ENCODE data around the gene PPP1R1B. TPM values are rescaled to one million over a fixed set of nuclear protein-coding genes. Genes with fewer than 3 reads are reported as not detected.

PPP1R1B gene
- total and polyA plus RNA-seq, 2 experiments from 2014 or later: 3.4 to 5.4 TPM

- Mint-ChIP-seq H3K4me1 (peaks cover 25% of the 10 kb centered on the region), H3K27ac (no peak within 1 kb of the TSS), H3K27me3 (ENCODE audit: insufficient read depth, low read depth, poor library complexity) (peaks cover 84% of the 10 kb centered on the region), H3K4me3 (peak within 1 kb of the TSS; percentile 69), H3K36me3 (ENCODE audit: low read depth) (no peaks in the 10 kb centered on the region), H3K9me3 (no peaks in the 10 kb centered on the region; the same call in 2 of the 3 replicates)
- H2AFZ ChIP-seq: peak within 1 kb of the TSS; percentile 83
- no peak for DNase-seq (ENCODE audit: low spot score)
- no peaks in the 10 kb centered on the region for H3K9me2 ChIP-seq (ENCODE audit: insufficient read depth)
- no peaks in the 10 kb centered on the region for H3K36me3 ChIP-seq (ENCODE audit: insufficient read depth)
- H3K4me1 ChIP-seq (ENCODE audit: insufficient read depth): peaks cover 24% of the 10 kb centered on the region
- H3K4me2 ChIP-seq: peak within 1 kb of the TSS; percentile 88
- H3K79me2 ChIP-seq (replicated peaks; ENCODE audit: insufficient read depth): no peaks in the 10 kb centered on the region
- no peak for ATAC-seq
- H3K27me3 ChIP-seq (ENCODE audit: insufficient read depth): peaks cover 97% of the 10 kb centered on the region
- H3K4me3 ChIP-seq: peak within 1 kb of the TSS; percentile 66
- no peak for TF ChIP-seq JUNB (IDR thresholded peaks at IDR 0.05; ENCODE audit: unreplicated experiment)
- no peak for TF ChIP-seq CREB1 (CRISPR knock-in tag; IDR thresholded peaks at IDR 0.05; ENCODE audit: low read depth)
- no peak for TF ChIP-seq STAT1 (IDR thresholded peaks at IDR 0.05; ENCODE audit: unreplicated experiment)
- no peak within 1 kb of the TSS for H3K27ac ChIP-seq (ENCODE audit: low read depth)
- peaks cover 20% of the 10 kb centered on the region for H3F3A ChIP-seq (replicated peaks; ENCODE audit: low read depth)
- H4K20me1 ChIP-seq (replicated peaks; ENCODE audit: insufficient read depth): no peaks in the 10 kb centered on the region; the same call in 1 of the 2 replicates
Observed at GRCh38 chr17:39607851-39608130, 19.0 kb upstream of the PPP1R1B start, which contains the start of gene NEUROD2. Gene NEUROD2 (minus strand): TSS chr17:39607920. CDS start chr17:39606599, 1,321 bp downstream.

GRCh38 chr17:39608142-39608981, 18.4 kb upstream of the PPP1R1B start:
- Mint-ChIP-seq H3K36me3 (ENCODE audit: low read depth) (no peaks in the 10 kb centered on the region), H3K27ac (no peak overlapping the region), H3K9me3 (no peaks in the 10 kb centered on the region; the same call in 2 of the 3 replicates), H3K27me3 (ENCODE audit: insufficient read depth, low read depth, poor library complexity) (peaks cover 83% of the 10 kb centered on the region), H3K4me3 (peak overlapping the region; percentile 34), H3K4me1 (peaks cover 24% of the 10 kb centered on the region)
- Histone ChIP-seq H3K4me3 (no peak overlapping the region), H3K4me2 (no peak overlapping the region), H2AFZ (no peak overlapping the region), H3K27ac (ENCODE audit: low read depth) (no peak overlapping the region), H3F3A (replicated peaks; ENCODE audit: low read depth) (peaks cover 14% of the 10 kb centered on the region), H3K79me2 (replicated peaks; ENCODE audit: insufficient read depth) (no peaks in the 10 kb centered on the region), H4K20me1 (replicated peaks; ENCODE audit: insufficient read depth) (no peaks in the 10 kb centered on the region; the same call in 1 of the 2 replicates), H3K36me3 (ENCODE audit: insufficient read depth) (no peaks in the 10 kb centered on the region), H3K9me2 (ENCODE audit: insufficient read depth) (no peaks in the 10 kb centered on the region), H3K27me3 (ENCODE audit: insufficient read depth) (peaks cover 97% of the 10 kb centered on the region), H3K4me1 (ENCODE audit: insufficient read depth) (peaks cover 19% of the 10 kb centered on the region)
- TF ChIP-seq EZH2 (IDR thresholded peaks at IDR 0.05; ENCODE audit: low read depth, unreplicated experiment) (peak; percentile 53), NANOG (IDR thresholded peaks at IDR 0.05; ENCODE audit: borderline replicate concordance) (no peak)
- ATAC-seq (no peak), DNase-seq (ENCODE audit: low spot score) (no peak)

- Mint-ChIP-seq H3K9me3 (no peaks in the 10 kb centered on the region; the same call in 2 of the 3 replicates), H3K27ac (no peak overlapping the region), H3K36me3 (ENCODE audit: low read depth) (no peaks in the 10 kb centered on the region; the same call in 2 of the 3 replicates), H3K4me3 (no peak overlapping the region), H3K27me3 (ENCODE audit: insufficient read depth, low read depth, poor library complexity) (peaks cover 79% of the 10 kb centered on the region), H3K4me1 (peaks cover 21% of the 10 kb centered on the region)
- TF ChIP-seq POLR2AphosphoS5 (IDR thresholded peaks at IDR 0.05; ENCODE audit: low read depth) (no peak), ZNF331 (CRISPR knock-in tag; IDR thresholded peaks at IDR 0.05; ENCODE audit: low read depth) (no peak), ZNF462 (CRISPR knock-in tag; IDR thresholded peaks at IDR 0.05) (no peak), EZH2phosphoT487 (IDR thresholded peaks at IDR 0.05; ENCODE audit: unreplicated experiment) (no peak), STAT1 (IDR thresholded peaks at IDR 0.05; ENCODE audit: unreplicated experiment) (no peak)
- 0 out of 2 replicates have a peak, but pooled peaks cover 10% of the 10 kb centered on the region for H3F3A ChIP-seq (replicated peaks; ENCODE audit: low read depth)
- no peak overlapping the region for H3K4me3 ChIP-seq
- DNase-seq (ENCODE audit: low spot score) (no peak), ATAC-seq (no peak)
- H3K36me3 ChIP-seq (ENCODE audit: insufficient read depth): no peaks in the 10 kb centered on the region
- H3K4me2 ChIP-seq: no peak overlapping the region
- H2AFZ ChIP-seq: no peak overlapping the region
- peaks cover 14% of the 10 kb centered on the region for H3K4me1 ChIP-seq (ENCODE audit: insufficient read depth)
- no peaks in the 10 kb centered on the region for H3K79me2 ChIP-seq (replicated peaks; ENCODE audit: insufficient read depth)
- H3K27me3 ChIP-seq (ENCODE audit: insufficient read depth): peaks cover 93% of the 10 kb centered on the region
- H4K20me1 ChIP-seq (replicated peaks; ENCODE audit: insufficient read depth): no peaks in the 10 kb centered on the region; the same call in 1 of the 2 replicates
- H3K27ac ChIP-seq (ENCODE audit: low read depth): no peak overlapping the region
- no peaks in the 10 kb centered on the region for H3K9me2 ChIP-seq (ENCODE audit: insufficient read depth)
Observed at GRCh38 chr17:39609416-39610025, 17.2 kb upstream of the PPP1R1B start.

All from GM23338 (cell line).